NCI-H446 treated with DMSO at 0.1 percent for 48 hours (cell line): Measurements from ENCODE around the gene ING5.
A peak's percentile ranks its signal among the peaks of the same experiment; 100 is the strongest.

Experiments
- DNase-seq: peaks from one replicate; lab custom pipeline; 2025; lab: John Stamatoyannopoulos, UW

The ING5 gene

DNA sequence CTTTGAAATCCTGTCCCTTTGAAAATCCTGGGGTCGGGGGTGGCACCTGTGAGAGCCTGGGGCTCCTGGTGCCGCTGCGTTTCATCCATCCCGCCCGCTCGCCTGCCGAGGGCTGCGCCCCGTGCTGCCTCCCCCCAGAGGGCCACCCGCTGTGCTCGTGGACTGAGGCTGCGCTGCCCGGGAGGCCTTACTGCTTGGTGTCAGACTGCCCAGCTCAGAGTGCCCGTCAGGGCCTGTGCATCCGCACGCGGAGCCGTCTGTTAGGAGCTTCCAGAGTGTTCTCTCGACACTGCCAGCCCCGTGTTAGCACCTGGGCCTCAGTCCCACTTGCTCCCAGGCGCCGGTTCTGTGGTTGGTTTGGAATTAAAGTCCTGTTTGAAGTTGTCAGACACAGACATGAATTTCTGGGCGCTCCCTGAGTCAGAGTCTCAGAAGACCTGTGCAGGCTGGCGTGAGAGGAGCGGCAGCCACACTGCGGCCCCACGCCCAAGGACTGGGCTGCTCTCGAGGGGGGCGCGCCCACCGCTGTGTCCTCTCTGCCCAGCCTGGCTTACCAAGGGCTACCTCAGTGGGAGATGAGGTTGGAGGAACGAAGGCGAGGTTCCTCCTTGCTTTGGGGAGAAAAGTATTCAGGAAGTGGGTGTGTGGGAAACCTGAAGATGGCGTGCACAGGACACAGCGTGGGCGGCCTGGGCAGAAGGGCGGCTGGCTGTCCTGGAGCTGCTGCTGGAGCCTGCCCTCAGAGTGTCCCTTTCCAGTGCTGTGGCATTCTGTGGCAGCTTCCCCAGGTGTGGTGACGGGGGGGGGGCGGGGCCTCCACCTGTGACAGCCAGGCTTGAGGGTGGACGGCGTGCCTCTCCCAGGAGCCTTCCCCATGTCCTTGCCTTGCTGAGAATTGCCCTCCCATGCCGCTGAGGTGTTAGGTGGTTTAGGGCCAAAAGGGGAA, 29.3 kb upstream of the ING5 start:
- DNase-seq, result no peak

DNA sequence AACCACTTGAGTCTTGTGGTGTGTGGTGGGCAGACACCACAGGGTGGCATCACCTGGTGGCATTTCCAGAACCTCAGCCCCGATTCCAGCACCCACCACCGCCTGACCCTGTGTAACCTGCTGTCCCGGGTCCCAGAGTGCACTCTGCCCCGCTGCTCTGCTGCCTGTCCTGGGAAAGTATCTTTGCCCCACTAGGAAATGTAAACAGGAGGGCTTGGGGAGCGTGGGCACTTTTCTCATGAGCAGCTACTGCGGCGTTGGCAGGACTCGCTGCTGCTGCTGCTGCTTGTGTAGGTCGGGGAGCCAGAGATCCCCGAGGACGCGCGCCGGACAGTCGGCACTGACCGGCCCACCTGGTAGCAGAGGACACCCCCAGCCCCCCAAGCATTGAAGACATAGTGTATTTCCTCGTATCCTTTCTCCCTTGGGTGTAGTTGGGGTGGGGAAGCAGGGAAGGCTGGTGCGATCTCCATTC, 28.6 kb upstream of the ING5 start:
- no peak for DNase-seq

DNA sequence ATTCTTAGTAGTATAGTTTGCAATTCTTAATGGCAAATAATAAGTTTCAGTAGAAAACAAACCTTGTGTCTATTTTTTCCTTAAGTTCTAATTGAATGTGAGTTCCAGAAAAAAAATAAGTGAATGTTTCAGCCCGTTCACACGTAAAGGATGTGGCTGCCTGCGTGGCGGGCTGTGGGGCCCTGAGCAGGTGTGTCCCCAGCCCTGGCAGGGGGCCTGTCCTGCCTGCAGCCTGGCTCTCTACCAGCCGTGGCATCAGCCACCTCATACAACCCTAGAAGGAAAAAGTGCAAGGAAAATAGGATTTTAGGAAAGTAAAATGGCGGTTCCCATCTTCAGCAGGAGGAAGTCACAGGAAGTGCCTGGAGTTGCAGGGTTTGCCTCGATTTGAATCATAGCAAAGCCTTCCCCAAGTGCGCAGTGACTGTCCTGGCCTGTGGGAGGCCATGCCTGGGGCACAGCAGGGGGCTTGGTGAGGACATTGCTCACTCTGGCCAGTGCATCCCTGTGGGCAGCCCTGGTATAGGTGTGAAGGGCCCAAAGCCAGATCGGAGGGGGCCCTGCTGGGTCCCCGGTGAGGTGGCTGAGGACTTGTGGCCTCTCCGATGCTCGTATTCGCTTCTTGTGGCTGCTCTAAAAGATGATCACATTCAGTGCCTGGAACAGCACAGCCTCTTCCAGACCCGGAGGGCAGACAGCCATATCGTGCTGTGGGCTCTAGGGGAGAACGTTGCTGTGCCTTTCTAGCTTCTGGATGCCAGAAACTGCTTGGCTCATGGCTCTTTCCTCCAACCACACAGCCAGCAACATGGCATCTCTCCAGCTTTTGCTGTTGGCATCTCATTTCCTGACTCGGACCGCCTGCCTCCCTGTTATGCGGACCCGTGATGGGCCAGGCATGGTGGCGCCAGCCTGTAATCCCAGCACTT, 27.8 kb upstream of the ING5 start:
- DNase-seq, result peak; percentile 74

DNA sequence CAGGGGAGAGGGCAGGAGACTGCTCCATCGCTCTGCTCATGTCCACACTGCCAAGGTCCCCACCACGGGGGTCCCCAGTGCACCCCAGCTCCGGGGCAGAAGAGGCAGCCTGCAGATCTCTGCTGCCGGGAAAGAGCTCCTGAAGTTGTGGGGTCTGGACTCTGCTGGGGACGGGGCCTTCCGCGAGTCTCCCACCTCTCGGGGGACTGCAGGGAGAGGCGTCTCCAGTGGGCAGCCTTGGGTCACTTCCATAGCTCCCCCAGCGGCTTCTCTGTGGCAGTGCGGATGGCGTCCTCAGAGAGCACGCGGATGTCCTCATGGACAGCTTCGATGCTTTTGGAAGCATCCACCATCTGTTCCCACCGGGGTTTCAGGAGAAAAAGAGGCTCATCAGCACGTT, 26.0 kb upstream of the ING5 start:
- DNase-seq, result no peak

DNA sequence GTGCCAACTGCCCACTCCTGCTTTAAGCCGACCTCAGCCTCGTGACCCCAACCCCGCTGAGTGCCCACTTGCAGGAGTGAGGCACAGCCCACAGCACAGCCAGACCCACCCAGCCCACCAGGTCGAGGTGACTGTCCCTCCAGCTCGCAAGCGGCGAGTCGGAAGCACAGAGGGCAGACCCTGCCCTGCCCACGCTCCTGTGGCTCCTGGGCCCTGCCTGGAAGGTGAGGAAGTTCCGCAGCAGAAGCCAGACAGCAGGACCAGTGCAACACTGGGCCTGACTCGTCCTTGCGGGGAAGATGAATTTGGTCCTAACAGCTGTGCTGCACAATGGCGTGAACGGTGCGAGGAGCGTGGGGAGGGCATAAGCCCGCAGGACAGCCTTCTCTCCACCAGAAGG, 25.2 kb upstream of the ING5 start:
- DNase-seq, result no peak

DNA sequence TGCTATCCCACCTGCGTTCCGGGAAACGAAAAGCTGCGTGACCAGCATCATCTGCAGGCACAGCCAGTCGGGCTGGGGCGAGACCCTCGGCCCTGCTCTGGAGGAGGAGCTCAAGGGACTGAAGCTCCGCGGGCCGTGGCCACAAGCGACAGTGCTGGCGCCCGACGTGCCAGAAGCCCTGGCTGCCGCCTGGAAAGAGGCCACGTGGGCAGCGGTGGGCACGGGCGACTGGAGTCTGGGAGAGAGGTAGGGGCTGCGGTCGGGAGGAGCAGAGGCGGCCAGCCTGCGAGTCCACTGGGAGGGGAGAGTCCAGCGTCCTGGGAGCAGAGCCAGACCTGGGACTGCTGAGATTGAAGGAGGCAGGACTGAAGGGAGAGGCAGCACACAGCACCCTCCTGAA, 24.4 kb upstream of the ING5 start:
- no peak for DNase-seq

DNA sequence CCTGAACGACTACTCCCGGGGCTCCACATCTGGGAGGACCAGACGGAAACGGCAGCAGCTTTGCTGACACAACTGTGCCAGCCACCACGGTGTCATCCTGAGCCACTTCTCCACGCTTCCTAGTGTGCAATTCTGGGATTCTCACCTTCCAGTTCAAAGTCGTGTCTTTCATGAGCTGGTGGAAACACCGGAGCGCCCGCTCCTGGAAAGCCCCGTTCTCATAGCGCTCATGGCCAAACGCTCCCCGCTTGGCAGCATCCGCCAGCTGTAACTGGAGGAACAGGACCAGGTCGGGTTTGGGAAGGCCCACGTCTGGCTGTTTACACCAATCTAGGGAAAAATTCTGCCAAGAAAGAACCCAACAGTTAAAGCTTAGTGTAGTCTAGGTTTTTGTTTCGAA, 23.5 kb upstream of the ING5 start:
- no peak for DNase-seq

DNA sequence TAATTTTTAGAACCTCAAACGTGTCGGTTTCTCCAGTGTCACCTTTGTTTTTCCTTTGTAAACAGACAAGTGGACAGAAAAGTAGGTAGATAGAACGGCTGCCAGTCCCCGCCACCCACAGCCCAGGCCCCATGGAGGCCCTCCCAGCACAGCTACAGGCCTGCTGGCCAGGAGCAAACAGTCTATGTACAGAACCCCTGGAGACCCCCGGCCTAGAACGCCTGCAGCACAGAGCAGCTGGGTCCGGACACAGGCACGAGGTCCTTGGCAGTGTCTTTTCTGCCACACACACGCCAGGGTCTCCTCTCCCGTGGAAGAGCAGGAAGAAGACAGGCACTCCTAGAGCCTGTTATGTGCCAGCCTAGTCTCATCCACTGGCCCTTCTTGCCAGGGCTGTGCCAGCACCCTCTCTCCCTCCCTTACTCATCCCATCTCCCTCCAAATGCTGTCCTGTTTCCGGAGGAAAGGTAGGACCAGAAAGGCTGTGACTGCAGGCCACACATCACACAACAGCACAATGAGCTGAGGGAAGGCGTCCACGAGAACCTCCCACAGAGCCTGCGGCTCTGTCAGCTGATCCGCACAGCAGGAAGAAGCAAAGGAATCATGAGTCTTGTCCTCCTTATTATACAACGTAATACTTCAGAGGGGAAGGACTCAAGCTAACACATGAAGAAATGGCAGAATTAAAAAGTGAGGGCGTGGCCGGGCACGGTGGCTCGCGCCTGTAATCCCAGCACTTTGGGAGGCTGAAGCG, 22.9 kb upstream of the ING5 start:
- no peak for DNase-seq

DNA sequence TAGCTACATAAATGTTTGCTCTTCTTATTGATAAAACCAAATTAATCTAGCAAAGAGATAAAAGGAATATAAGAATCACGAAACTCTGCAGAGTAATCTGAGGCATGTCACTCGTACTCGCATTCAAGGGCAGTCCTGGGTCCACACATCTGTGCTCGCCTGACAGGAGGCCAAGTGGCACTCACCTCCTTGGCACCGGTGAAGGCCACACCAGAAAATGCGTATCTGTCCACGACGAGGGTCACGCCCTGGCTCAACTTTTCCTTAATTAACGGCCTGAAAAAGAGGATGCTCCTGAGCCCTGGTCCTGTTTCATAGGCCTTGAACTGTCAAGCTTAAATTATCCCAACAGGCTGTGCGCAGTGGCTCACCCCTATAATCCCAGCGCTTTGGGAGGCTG, 21.8 kb upstream of the ING5 start:
- DNase-seq, result no peak

DNA sequence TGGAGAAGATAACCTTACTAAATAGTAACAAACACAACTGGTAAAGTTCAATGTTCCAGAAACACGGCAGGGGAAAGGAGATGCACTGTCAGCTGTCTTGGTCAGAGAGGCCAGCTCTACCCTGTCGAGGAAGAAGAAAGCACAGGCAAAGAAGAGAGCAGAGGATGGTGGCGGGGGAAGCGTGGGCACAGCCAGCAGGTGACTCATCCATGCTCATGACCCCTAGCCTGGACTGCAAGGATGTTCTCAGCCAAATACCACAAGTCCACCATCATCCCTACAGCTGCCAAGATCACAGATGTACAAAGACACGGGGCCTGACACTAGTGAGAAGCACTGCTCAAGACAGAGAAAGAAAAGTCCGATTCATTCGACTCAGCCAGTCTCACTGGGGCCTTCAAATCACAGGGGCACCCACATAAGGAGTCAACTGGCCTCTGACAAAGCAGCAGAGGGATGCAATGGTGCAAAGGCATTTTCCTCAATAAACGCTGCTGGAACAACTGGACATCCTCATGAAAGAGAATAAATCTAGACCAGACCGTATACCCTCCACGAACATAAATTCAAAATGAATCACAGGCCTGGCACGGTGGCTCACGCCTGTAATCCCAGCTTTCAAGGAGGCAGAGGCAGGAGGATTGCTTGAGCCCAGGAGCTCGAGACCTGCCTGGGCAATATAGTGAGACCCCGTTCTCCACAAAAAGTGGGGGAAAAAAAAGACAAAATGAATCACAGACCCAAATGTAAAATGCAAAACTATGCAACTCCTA, 20.8 kb upstream of the ING5 start:
- DNase-seq, result no peak

DNA sequence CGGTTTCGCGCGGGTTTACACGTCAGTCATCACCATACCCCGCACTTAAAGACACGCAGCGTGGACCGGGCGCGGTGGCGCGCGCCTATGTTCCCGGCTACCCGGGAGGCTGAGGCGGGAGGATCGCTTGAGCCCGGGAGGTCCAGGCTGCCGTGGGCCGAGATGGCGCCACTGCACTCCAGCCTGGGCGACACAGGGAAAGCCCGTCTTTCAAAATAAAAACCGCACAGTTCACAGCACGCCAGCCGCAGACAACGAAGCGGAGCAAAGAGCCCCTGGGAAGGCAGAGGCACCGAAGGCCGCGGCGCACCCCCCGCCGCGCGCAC, 15.6 kb upstream of the ING5 start:
- no peak for DNase-seq

DNA sequence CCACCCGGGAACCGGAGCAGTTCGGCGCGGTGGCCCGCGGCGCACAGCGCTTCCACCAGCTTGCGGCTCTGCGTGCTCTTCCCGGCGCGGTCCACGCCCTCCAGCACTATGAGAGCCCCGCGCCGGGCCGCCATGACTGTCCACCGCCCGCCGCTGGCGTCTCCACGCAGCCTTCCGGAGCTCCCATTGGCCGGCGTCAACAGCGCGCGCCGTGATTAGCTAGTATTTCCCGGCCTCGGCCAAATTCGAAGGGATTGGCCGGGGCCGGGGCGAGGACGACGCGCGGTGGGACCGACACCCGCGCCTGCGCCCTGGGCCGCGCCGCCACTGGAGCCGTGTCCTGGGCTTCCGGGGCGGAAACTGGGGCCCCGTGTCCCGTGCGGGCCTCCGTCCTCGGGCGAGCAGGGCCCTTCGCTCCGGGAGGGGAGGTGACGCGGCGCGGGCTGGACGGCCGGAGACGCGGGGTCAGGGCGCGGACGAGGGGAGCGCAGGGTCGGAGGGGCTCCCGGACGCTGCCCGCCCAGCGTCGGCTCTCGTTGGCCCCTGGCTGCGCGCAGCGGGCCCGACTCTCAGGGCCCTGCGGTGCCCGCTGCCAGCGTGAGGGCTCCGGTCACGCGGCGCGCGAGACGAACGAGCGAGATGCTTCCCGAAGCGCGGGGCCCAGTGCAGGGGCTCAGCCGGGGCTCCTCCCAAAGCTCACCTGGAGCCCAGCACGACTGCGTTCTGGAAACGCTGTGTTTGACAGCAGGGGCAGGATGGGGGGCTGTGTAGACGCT, 15.0 kb upstream of the ING5 start, which contains the start of gene DTYMK:
Gene DTYMK (minus strand): TSS at position 166 of the 776 bp plus-strand sequence. CDS start 32 bp downstream, at position 134.
- DNase-seq, result peak; percentile 89

DNA sequence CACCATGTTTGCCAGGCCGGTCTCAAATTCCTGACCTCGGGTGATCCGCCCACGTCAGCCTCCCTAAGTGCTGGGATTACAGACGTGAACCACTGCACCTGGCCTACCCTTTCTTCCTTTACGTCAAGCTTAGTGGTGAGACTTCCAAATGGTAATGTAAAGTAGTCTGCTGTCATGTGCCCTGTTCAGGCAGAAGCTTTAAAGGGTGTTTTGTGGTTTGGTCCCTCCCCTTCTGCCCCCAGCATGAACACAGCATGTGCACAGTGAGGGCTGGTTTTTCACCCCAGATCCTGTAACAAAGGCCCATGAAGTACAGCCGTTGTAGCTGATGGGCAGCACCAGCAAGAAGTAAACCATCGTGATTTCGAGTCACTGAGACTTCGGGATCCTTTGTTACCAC, 12.5 kb upstream of the ING5 start:
- no peak for DNase-seq

DNA sequence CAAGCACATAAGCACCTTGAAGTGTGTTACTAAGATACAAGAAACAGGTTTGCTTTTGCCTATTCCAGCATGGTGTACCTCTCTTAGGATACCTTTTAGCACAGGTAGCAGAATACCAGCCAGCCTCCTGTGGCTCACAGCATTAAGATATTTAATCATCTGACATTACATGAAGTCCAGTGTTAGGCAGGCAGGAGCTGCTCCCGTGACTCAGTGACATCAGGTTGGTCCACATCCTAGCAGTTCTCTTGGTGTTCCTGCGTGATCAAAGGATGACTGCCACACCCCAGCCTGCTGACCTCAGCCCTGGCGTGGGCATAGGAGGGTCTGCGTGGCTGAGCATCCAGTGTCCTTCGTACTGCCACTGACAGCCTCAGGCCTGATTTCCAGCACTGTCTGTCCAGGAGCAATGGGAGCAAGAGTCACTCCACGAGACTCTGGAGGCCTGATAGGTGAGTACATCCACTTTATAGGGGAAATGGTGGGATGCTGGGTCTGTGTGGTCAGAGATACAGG, 11.6 kb upstream of the ING5 start:
- DNase-seq, result no peak

DNA sequence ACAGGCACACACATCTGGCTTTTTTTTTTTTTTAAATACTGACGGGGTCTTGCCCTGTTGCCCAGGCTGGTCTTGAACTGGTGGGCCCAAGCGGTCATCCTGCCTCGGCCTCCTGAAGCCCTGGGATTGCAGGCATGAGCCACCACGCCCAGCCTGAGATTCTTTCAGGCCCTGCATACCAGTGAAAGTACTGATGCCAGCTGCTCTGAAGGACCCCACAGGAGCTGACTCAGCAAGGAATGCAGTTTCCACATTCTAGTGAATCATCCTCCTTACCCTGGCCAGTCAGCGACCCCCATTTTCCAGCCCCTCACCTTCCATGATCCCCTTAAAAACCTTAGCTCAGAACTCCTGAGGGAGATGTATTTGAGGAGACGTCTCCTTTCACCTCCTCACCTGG, 9.4 kb upstream of the ING5 start:
- DNase-seq, result no peak

DNA sequence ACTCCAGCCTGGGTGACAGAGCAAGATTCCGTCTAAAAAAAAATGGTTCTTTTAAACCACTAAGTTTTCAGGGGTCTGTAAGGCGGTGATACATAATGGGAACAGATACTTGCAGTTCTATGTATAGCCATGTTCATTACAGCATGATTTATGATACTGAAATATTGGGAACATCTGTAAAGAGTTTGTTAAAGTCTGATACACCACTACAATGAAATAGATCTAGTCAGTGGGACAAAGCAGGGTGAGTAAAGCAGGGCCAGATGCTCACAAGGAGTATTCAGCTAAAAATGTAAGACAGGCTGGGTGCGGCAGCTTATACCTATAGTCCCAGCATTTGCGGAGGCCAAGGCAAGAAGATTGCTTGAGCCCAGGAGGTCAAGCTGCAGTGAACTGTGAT, 6.2 kb upstream of the ING5 start:
- no peak for DNase-seq

DNA sequence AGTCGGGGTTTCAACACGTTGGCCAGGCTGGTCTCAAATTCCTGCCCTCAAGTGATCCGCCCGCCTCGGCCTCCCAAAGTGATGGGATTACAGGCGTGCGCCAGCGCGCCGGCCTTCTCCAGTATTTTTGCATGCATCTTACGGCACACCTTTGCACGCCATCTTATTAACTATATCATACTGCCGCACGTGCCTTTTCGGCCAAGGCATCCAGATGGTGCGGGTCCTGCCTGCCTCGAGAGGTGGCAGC, 765 bp upstream of the ING5 start:
- DNase-seq, result peak; percentile 89

DNA sequence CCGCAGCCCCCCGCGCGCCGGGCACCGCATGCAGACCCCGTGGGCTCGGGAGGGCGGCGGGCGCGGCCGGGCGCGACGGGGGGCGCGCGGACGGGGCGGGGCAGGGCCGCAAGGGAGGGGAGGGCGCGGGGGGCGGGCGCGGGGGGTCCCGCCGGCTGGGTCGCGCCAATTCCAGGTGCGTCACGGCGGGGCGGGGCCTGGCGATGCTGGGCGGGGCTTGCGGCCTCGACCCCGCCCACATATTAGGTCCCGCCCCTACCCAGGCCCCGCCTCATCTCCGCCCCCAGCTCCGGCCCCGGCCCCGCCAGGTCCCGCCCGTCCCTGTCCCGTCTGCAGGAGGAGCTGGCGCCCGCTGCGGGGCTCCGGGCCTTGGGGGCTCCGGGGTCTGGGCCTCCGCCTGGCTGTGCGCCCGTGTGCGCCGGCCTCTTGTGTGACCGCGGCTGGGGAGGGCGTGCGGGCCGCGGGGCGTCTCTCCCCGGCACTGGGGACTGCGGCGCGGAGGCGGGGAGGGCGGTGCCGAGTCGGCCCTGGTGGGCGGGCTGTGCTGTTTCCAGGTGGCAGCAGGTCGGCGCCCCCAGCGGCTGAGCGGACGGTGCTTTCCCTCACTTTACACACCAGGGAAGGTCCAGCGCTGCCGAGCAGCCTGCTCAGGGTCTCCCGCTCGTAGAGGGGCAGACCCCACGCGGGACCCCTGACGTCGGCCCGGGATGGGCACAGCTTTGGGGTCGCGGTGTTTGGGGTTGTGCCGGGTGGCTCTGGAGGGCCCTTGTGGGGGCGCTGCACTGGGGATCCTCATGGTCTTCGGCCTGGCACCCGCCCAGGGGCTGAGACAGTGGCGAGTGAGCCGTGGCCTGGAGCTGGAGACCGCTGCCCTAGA, 554 bp downstream of the ING5 start:
- peak; percentile 54 for DNase-seq

DNA sequence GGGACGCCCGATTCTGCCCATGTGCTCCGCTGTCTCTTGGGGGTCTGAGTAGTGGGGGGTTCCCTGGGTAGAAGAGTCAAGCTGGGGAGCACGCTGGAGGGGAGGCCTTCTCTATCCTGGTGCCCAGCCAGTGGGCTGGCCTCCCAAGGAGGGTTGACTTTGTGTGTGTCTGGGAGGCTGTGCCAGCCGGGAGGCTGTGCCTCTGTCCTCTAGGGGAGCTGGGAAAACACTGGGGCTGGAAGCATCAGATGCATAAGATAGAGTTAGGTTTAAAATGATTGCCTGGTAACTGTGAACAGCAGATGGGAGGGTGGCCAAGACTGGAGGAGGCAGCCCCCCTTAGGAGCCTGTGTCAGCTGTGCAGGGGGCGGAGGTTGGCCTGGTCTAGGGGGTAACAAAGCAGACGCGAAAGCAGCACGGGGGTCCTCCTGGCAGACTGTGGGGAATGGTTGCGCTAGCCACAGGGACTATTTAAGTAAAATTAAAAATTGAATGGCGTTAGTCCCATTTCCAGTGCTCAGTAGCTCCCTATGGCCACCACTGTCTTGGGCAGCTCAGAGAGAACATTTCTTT, 1.3 kb downstream of the ING5 start:
- no peak for DNase-seq
